OCI-LY7 (cell line): ENCODE measurements around the gene CFAP58.

Experiments
- EZH2phosphoT487 ChIP-seq: fragments of 200-600 bp; sonication (generic); IDR thresholded peaks from 2 replicates; pipeline ENCODE4 v1.6.1; 2018; ENCODE audit warnings: low read depth, borderline replicate concordance, mild to moderate bottlenecking, mixed run types, antibody characterized with exemption, low read length, moderate library complexity, mixed read lengths
- TF ChIP-seq, protein P1 (sequence below): fragments of 200-600 bp; sonication (generic); conservative IDR thresholded peaks from 2 replicates; pipeline ENCODE4 v1.5.1; 2014; ENCODE audit warnings: mild to moderate bottlenecking, antibody characterized with exemption, low read length, moderate library complexity, mixed read lengths

- no peak for TF ChIP-seq EZH2phosphoT487
- TF ChIP-seq, protein P1, sequence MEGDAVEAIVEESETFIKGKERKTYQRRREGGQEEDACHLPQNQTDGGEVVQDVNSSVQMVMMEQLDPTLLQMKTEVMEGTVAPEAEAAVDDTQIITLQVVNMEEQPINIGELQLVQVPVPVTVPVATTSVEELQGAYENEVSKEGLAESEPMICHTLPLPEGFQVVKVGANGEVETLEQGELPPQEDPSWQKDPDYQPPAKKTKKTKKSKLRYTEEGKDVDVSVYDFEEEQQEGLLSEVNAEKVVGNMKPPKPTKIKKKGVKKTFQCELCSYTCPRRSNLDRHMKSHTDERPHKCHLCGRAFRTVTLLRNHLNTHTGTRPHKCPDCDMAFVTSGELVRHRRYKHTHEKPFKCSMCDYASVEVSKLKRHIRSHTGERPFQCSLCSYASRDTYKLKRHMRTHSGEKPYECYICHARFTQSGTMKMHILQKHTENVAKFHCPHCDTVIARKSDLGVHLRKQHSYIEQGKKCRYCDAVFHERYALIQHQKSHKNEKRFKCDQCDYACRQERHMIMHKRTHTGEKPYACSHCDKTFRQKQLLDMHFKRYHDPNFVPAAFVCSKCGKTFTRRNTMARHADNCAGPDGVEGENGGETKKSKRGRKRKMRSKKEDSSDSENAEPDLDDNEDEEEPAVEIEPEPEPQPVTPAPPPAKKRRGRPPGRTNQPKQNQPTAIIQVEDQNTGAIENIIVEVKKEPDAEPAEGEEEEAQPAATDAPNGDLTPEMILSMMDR, result no peak
Observed at GRCh38 chr10:104367904-104368303, 14.3 kb downstream of the CFAP58 start.
